Measurements from ENCODE around the gene ZC3H7A. TPM values are rescaled to one million over a fixed set of nuclear protein-coding genes. Genes with fewer than 3 reads are reported as not detected.
A peak's percentile ranks its signal among the peaks of the same experiment; 100 is the strongest.

The ZC3H7A gene
- total and polyA plus RNA-seq, 2 of the 13 experiments (the other 11 are each of a cell fraction or from before 2014, with no cell fraction given), result 29.2 to 36.8 TPM

DNA sequence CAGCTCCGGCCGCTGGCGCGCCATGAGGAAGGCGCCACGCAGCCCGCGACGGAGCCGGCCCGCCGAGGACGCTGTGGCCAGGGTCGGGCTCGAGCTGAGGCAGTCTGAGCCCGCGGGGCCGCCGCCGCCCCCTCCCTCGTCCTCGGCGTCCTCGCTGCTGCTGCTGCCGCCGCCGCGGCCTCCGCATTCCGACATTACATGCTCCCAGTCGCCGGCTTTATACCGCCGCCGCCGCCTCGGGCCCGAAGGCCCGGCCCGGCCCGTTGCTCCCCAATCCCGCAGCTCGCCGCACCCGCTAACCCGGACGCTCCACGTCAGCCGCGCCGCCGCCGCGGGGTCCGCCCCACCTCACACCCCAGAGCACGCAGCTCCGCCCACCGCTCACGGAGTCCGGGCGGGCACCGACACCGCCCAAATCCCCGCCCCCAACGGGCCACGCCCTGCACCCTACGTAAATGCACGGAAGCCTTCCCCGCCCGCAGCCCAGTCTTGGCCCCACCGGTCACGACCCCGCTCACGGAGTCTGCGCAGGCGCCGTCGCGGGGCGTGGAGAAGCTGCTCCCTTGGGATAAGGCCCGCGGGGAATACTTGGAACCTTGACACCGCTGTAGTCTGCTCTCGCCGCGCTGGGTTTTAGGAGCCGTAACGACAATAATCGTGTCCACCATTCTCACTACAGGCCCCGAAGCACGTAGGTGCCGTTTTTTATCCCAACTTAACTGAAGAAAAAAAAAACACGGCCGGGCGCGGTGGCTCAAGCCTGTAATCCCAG lies 54.3 kb downstream of the ZC3H7A start, which contains the start of gene TXNDC11 (continued):
- TF ChIP-seq, protein P1, sequence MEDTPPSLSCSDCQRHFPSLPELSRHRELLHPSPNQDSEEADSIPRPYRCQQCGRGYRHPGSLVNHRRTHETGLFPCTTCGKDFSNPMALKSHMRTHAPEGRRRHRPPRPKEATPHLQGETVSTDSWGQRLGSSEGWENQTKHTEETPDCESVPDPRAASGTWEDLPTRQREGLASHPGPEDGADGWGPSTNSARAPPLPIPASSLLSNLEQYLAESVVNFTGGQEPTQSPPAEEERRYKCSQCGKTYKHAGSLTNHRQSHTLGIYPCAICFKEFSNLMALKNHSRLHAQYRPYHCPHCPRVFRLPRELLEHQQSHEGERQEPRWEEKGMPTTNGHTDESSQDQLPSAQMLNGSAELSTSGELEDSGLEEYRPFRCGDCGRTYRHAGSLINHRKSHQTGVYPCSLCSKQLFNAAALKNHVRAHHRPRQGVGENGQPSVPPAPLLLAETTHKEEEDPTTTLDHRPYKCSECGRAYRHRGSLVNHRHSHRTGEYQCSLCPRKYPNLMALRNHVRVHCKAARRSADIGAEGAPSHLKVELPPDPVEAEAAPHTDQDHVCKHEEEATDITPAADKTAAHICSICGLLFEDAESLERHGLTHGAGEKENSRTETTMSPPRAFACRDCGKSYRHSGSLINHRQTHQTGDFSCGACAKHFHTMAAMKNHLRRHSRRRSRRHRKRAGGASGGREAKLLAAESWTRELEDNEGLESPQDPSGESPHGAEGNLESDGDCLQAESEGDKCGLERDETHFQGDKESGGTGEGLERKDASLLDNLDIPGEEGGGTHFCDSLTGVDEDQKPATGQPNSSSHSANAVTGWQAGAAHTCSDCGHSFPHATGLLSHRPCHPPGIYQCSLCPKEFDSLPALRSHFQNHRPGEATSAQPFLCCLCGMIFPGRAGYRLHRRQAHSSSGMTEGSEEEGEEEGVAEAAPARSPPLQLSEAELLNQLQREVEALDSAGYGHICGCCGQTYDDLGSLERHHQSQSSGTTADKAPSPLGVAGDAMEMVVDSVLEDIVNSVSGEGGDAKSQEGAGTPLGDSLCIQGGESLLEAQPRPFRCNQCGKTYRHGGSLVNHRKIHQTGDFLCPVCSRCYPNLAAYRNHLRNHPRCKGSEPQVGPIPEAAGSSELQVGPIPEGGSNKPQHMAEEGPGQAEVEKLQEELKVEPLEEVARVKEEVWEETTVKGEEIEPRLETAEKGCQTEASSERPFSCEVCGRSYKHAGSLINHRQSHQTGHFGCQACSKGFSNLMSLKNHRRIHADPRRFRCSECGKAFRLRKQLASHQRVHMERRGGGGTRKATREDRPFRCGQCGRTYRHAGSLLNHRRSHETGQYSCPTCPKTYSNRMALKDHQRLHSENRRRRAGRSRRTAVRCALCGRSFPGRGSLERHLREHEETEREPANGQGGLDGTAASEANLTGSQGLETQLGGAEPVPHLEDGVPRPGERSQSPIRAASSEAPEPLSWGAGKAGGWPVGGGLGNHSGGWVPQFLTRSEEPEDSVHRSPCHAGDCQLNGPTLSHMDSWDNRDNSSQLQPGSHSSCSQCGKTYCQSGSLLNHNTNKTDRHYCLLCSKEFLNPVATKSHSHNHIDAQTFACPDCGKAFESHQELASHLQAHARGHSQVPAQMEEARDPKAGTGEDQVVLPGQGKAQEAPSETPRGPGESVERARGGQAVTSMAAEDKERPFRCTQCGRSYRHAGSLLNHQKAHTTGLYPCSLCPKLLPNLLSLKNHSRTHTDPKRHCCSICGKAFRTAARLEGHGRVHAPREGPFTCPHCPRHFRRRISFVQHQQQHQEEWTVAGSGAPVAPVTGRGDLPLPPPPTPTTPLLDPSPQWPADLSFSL (CRISPR knock-in tag; IDR thresholded peaks at IDR 0.05), result no peak
- TF ChIP-seq TCF7 (IDR thresholded peaks at IDR 0.05; ENCODE audit: low read depth), result no peak; the same call in 1 of the 2 replicates
- peak; percentile 59 for TF ChIP-seq CEBPG (CRISPR knock-in tag; IDR thresholded peaks at IDR 0.05)
- TF ChIP-seq CAMTA2 (CRISPR knock-in tag; IDR thresholded peaks at IDR 0.05; ENCODE audit: borderline replicate concordance), result no peak; the same call in none of the 2 replicates
- TF ChIP-seq, protein P2, sequence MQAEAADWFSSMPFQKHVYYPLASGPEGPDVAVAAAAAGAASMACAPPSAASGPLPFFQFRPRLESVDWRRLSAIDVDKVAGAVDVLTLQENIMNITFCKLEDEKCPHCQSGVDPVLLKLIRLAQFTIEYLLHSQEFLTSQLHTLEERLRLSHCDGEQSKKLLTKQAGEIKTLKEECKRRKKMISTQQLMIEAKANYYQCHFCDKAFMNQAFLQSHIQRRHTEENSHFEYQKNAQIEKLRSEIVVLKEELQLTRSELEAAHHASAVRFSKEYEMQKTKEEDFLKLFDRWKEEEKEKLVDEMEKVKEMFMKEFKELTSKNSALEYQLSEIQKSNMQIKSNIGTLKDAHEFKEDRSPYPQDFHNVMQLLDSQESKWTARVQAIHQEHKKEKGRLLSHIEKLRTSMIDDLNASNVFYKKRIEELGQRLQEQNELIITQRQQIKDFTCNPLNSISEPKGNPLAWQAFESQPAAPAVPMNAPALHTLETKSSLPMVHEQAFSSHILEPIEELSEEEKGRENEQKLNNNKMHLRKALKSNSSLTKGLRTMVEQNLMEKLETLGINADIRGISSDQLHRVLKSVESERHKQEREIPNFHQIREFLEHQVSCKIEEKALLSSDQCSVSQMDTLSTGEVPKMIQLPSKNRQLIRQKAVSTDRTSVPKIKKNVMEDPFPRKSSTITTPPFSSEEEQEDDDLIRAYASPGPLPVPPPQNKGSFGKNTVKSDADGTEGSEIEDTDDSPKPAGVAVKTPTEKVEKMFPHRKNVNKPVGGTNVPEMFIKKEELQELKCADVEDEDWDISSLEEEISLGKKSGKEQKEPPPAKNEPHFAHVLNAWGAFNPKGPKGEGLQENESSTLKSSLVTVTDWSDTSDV (CRISPR knock-in tag; IDR thresholded peaks at IDR 0.05), result peak; percentile 8; the same call in 1 of the 2 replicates
- TF ChIP-seq ZNF12 (CRISPR knock-in tag; IDR thresholded peaks at IDR 0.05), result no peak; the same call in 1 of the 2 replicates
- TF ChIP-seq NR2F1 (CRISPR knock-in tag; IDR thresholded peaks at IDR 0.05), result peak; percentile 64 to 83; a peak in 2 of 4 replicates
- TF ChIP-seq KLF6 (CRISPR knock-in tag; IDR thresholded peaks at IDR 0.05), result peak; percentile 83
- no peak; the same call in none of the 2 replicates for TF ChIP-seq GFI1 (CRISPR knock-in tag; IDR thresholded peaks at IDR 0.05; ENCODE audit: borderline replicate concordance)
- no peak for TF ChIP-seq TEAD2 (CRISPR knock-in tag; IDR thresholded peaks at IDR 0.05)
- TF ChIP-seq ZFYVE20 (CRISPR knock-in tag; IDR thresholded peaks at IDR 0.05; ENCODE audit: borderline replicate concordance, low read depth), result peak; percentile 88; the same call in 1 of the 2 replicates
- TF ChIP-seq RNF2 (conservative IDR thresholded peaks at IDR 0.05; ENCODE audit: low read depth), result peak; percentile 67; the same call in 1 of the 2 replicates
- TF ChIP-seq, protein P3, sequence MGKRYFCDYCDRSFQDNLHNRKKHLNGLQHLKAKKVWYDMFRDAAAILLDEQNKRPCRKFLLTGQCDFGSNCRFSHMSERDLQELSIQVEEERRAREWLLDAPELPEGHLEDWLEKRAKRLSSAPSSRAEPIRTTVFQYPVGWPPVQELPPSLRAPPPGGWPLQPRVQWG (CRISPR knock-in tag; IDR thresholded peaks at IDR 0.05; ENCODE audit: borderline replicate concordance, low read depth), result 0 out of 2 replicates have a peak, but pooled peaks have one; percentile 5
- TF ChIP-seq NPAS2 (CRISPR knock-in tag; IDR thresholded peaks at IDR 0.05; ENCODE audit: borderline replicate concordance), result no peak
- peak; percentile 99 for TF ChIP-seq CCDC6 (CRISPR knock-in tag; IDR thresholded peaks at IDR 0.05)
- TF ChIP-seq, protein P4, sequence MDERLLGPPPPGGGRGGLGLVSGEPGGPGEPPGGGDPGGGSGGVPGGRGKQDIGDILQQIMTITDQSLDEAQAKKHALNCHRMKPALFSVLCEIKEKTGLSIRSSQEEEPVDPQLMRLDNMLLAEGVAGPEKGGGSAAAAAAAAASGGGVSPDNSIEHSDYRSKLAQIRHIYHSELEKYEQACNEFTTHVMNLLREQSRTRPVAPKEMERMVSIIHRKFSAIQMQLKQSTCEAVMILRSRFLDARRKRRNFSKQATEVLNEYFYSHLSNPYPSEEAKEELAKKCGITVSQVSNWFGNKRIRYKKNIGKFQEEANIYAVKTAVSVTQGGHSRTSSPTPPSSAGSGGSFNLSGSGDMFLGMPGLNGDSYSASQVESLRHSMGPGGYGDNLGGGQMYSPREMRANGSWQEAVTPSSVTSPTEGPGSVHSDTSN (CRISPR knock-in tag; IDR thresholded peaks at IDR 0.05), result no peak

Measured in HepG2 (cell line).